GM12891 (cell line): Measurements from ENCODE around the gene CDKL2.

Source experiments
- POLR2A ChIP-seq: IDR thresholded peaks from 2 replicates; pipeline ENCODE4 v1.6.1; 2011; ENCODE audit warnings: low read depth, low read length, control low read depth
- POLR2AphosphoS5 ChIP-seq: IDR thresholded peaks from 2 replicates; pipeline ENCODE4 v1.6.1; 2011; ENCODE audit warnings: low read depth, low read length, control low read depth
- POU2F2 ChIP-seq: IDR thresholded peaks from 2 replicates; pipeline ENCODE4 v1.6.1; 2011; ENCODE audit warnings: low read depth, mild to moderate bottlenecking, control low read depth, low read length, moderate library complexity
- SPI1 ChIP-seq: IDR thresholded peaks from 2 replicates; pipeline ENCODE4 v1.6.1; 2011; ENCODE audit warnings: low read depth, low read length, control low read depth
- TAF1 ChIP-seq: IDR thresholded peaks from 2 replicates; pipeline ENCODE4 v1.6.1; 2011; ENCODE audit warnings: low read depth, low read length, control low read depth

DNA sequence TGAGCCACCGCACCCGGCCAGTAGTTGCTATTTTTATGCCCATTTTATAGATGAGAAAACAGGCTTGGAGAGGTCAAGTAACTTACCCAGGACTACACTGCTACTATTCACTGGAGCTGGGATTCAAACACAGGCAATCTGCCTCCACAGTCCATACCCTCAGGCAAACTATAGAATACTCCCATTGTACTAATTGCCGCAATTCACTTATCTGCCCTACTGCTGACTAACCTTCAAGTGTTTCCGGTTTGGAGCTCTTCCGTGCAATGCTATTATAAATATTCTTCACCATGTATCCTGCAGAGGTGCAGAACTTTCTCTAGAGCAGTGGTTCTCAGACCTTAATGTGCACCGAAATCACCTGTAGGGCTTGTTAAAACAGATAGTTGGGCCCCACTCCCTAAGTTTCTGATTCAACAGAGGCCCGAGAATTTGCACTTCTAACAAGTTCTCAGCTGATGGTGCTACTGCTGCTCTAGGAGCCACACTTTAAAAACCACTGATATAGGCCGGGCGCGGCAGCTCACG lies 44.7 kb upstream of the CDKL2 start:
- TF ChIP-seq POLR2AphosphoS5 (no peak), POLR2A (no peak), POU2F2 (no peak), TAF1 (no peak), SPI1 (no peak)
